GM12878 (cell line): Measurements from ENCODE around the gene DRC1.

Source experiments
- CBFB ChIP-seq: IDR thresholded peaks from 2 replicates; pipeline ENCODE4 v1.6.1; 2016; ENCODE audit warnings: antibody characterized with exemption, low read depth
- CHD1 ChIP-seq: IDR thresholded peaks from 2 replicates; pipeline ENCODE4 v1.6.1; 2012; ENCODE audit warnings: low read depth, low read length, improper control_type of control experiment
- EED ChIP-seq: sonication (generic); IDR thresholded peaks from 2 replicates; pipeline ENCODE4 v1.6.1; 2016; ENCODE audit warnings: antibody characterized with exemption, low read depth
- EP300 ChIP-seq, 2 experiments: fragments of 150-350 bp in 1 of 2; IDR thresholded peaks; 2 replicates each; pipeline ENCODE4 v1.6.1; 2011 to 2012; ENCODE audit warnings: low read depth in 2 of 2, low read length in 2 of 2, borderline replicate concordance in 1 of 2, improper control_type of control experiment in 1 of 2, inconsistent platforms in 1 of 2; ENCODE audit not compliant: control insufficient read depth in 1 of 2
- EZH2 ChIP-seq: IDR thresholded peaks from 2 replicates; pipeline ENCODE4 v1.6.1; 2012; ENCODE audit warnings: low read depth, mild to moderate bottlenecking, control low read depth, inconsistent platforms, low read length, borderline replicate concordance; ENCODE audit not compliant: control insufficient read depth
- KDM1A ChIP-seq: fragments of 200-600 bp; sonication (generic); IDR thresholded peaks from 2 replicates; pipeline ENCODE4 v1.6.1; 2016; ENCODE audit warnings: borderline replicate concordance
- TF ChIP-seq, protein P1 (sequence below), 3 experiments: IDR thresholded peaks in 2 of 3; conservative IDR thresholded peaks in 1 of 3; 2 replicates each; pipeline ENCODE4 v1.5.1; 2011; ENCODE audit warnings: low read depth in 3 of 3, low read length in 3 of 3, mild to moderate bottlenecking in 3 of 3, control low read depth in 2 of 3, moderate library complexity in 2 of 3, inconsistent platforms in 1 of 3, mixed read lengths in 1 of 3; ENCODE audit not compliant: control insufficient read depth in 2 of 3, insufficient read depth in 1 of 3; ENCODE audit errors: extremely low read depth in 1 of 3
- TF ChIP-seq, protein P2 (sequence below): IDR thresholded peaks from 2 replicates; pipeline ENCODE4 v1.6.1; 2011; ENCODE audit warnings: borderline replicate concordance, low read depth, mild to moderate bottlenecking, moderate library complexity, mixed read lengths, low read length; ENCODE audit not compliant: insufficient read depth; ENCODE audit errors: extremely low read length

- no peak for TF ChIP-seq EED
- TF ChIP-seq EZH2 = no peak
- TF ChIP-seq, protein P1, sequence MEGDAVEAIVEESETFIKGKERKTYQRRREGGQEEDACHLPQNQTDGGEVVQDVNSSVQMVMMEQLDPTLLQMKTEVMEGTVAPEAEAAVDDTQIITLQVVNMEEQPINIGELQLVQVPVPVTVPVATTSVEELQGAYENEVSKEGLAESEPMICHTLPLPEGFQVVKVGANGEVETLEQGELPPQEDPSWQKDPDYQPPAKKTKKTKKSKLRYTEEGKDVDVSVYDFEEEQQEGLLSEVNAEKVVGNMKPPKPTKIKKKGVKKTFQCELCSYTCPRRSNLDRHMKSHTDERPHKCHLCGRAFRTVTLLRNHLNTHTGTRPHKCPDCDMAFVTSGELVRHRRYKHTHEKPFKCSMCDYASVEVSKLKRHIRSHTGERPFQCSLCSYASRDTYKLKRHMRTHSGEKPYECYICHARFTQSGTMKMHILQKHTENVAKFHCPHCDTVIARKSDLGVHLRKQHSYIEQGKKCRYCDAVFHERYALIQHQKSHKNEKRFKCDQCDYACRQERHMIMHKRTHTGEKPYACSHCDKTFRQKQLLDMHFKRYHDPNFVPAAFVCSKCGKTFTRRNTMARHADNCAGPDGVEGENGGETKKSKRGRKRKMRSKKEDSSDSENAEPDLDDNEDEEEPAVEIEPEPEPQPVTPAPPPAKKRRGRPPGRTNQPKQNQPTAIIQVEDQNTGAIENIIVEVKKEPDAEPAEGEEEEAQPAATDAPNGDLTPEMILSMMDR (IDR thresholded peaks at IDR 0.05 in 2 of 3, conservative IDR thresholded peaks at IDR 0.05 in 1 of 3; ENCODE audit: control insufficient read depth in 2 of 3, extremely low read depth in 1 of 3, insufficient read depth in 1 of 3, low read depth in 3 of 3, low read length in 3 of 3) = no peak
- no peak for TF ChIP-seq CBFB
- TF ChIP-seq, protein P2, sequence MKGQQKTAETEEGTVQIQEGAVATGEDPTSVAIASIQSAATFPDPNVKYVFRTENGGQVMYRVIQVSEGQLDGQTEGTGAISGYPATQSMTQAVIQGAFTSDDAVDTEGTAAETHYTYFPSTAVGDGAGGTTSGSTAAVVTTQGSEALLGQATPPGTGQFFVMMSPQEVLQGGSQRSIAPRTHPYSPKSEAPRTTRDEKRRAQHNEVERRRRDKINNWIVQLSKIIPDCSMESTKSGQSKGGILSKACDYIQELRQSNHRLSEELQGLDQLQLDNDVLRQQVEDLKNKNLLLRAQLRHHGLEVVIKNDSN = no peak
- no peak for TF ChIP-seq KDM1A
- TF ChIP-seq CHD1 = no peak
- no peak for TF ChIP-seq EP300 (IDR thresholded peaks at IDR 0.05; ENCODE audit: borderline replicate concordance in 1 of 2, control insufficient read depth in 1 of 2, low read depth in 2 of 2, low read length in 2 of 2)
These were observed 9.7 kb downstream of the DRC1 start for GRCh38 chr2:26411419-26411818.
